ENCODE measurements around the gene R3HDM2.
A peak's percentile ranks its signal among the peaks of the same experiment; 100 is the strongest.

Gene R3HDM2

GRCh38 chr12:57224973-57225679, 205.7 kb downstream of the R3HDM2 start:
- no peak for DNase-seq

- DNase-seq = no peak
Observed at GRCh38 chr12:57224278-57224972, 206.4 kb downstream of the R3HDM2 start.

GRCh38 chr12:57223191-57224165, 207.4 kb downstream of the R3HDM2 start:
- DNase-seq = no peak

GRCh38 chr12:57222286-57223190, 208.3 kb downstream of the R3HDM2 start:
- no peak for DNase-seq

GRCh38 chr12:57221169-57221917, 209.5 kb downstream of the R3HDM2 start:
- DNase-seq = no peak

GRCh38 chr12:57220770-57221168, 210.1 kb downstream of the R3HDM2 start:
- DNase-seq = no peak

- DNase-seq = no peak
Observed at GRCh38 chr12:57219993-57220754, 210.7 kb downstream of the R3HDM2 start.

- DNase-seq = no peak
Observed at GRCh38 chr12:57219205-57219992, 211.4 kb downstream of the R3HDM2 start.

GRCh38 chr12:57218030-57218853, 212.6 kb downstream of the R3HDM2 start:
- DNase-seq = no peak

GRCh38 chr12:57216921-57217879, 213.6 kb downstream of the R3HDM2 start:
- DNase-seq = no peak

- no peak for DNase-seq
Observed at GRCh38 chr12:57216014-57216911, 214.6 kb downstream of the R3HDM2 start, which contains the start of gene NXPH4. Gene NXPH4 (plus strand): TSS chr12:57216794. CDS start chr12:57216970, 176 bp downstream.

GRCh38 chr12:57215668-57216013, 215.2 kb downstream of the R3HDM2 start:
- no peak for DNase-seq

GRCh38 chr12:57215065-57215464, 215.8 kb downstream of the R3HDM2 start:
- DNase-seq = no peak

GRCh38 chr12:57214398-57214781, 216.5 kb downstream of the R3HDM2 start:
- DNase-seq = peak; percentile 68

GRCh38 chr12:57213763-57214397, 217.0 kb downstream of the R3HDM2 start:
- DNase-seq = no peak

Data from NCI-H1694 treated with DMSO at 0.1 percent for 48 hours (cell line).